ENCODE results near the gene CDK10.
"Not testable (repeated sequence)": the region's sequence is repeated elsewhere in the genome, so short reads cannot be mapped to it uniquely, and the experiment has no call there.

Gene CDK10

DNA sequence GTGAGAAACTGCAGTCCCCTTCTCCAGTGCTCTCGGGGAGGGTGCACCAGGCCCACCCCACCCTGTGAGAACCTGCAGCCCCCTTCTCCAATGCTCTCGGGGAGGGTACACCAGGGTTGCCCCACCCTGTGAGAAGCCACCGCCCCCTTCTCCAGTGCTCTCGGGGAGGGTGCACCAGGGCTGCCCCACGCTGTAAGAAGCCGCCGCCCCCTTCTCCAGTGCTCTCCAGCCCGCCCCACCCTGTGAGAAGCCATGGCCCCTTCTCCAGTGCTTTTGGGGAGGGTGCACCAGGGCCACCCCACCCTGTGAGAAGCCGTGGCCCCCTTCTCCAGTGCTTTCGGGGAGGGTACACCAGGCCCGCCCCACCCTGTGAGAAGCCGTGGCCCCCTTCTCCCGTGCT, 16.7 kb upstream of the CDK10 start:
- no peak for DNase-seq

DNA sequence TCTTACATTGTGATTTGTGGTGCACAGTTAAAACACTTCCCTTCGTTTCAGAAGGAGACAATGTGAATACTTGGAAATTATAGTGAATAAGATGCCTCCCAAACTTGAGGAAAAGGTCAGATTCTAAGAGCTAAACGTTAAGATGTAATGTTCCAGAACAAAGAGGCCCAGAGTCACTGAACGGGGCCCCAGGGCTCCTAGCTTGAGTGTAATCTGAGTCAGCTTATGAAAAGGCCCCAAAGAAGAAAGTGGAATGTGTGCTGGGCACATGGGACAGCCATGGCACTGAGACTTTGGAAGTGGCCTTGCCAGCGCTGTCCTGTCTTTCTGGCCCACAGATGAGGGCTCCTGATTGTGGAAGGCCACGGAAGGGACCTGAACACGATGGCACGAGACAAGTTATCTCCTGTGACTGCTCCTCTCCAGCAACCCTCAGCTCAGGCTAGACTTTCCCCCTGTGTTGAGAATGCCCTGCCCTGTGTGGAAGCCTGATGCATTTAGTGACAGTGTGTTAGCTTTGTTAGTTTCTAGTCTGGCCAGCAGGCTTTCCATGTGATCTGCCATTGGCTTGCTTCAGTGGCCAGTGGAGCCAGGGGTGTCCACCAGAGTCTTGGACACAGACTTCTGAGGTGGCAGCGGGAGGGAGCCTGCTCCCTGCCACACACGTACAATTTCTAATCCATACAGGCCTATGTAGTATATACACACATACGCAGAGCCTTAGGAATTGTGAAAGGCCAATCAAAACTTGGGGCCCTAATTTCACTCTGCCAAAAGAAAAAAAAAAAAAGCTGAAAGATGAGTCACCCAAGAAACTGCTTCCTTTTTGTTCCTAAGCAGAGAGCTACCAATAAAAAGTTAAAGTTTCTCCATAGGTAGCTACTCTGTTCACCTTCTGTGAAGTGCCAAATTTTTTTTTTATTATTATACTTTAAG, 15.7 kb upstream of the CDK10 start:
- DNase-seq: no peak

DNA sequence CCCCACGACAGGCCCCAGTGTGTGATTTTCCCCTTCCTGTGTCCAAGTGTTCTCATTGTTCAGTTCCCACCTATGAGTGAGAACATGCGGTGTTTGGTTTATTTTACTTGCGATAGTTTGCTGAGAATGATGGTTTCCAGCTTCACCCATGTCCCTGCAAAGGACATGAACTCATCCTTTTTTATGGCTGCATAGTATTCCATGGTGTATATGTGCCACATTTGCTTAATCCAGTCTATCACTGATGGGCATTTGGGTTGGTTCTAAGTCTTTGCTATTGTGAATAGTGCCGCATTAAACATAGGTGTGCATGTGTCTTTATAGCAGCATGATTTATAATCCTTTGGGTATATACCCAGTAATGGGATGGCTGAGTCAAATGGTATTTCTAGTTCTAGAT, 14.9 kb upstream of the CDK10 start:
- DNase-seq: not testable (repeated sequence)

DNA sequence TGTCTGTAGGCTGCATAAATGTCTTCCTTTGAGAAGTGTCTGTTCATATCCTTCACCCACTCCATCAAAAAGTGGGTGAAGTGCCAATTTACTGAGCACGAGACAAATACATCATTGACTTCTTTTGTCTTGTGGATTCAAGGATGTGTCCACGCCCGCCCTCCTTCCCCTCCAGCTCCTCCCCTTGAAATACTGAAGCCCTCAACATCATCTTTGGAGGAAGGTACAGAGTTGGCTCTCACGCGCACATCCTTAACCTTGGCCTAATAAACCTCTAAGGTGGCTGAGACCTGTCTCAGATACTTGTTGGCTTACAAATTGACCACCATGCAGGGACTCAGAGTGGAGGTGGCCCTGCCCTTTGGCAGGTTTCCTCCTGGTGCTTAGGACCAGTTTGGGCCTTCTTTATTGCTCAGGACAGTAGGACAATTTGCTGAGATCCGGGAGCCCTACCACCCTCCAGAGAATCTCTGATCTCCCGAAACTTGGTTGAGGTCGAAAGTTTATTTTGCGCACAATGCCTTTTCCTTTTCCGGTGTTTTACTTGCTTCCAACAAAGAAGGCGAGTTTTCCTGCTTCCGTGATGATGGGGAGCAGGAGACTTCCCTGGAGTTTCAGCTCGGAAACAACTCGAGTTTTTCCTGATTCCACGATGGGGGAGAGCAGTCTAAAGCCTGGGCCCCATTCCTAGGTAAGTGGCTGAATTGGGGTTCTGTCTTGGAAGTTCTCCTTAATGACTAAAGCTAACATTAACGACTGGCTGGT, 14.1 kb upstream of the CDK10 start:
- no peak for DNase-seq

DNA sequence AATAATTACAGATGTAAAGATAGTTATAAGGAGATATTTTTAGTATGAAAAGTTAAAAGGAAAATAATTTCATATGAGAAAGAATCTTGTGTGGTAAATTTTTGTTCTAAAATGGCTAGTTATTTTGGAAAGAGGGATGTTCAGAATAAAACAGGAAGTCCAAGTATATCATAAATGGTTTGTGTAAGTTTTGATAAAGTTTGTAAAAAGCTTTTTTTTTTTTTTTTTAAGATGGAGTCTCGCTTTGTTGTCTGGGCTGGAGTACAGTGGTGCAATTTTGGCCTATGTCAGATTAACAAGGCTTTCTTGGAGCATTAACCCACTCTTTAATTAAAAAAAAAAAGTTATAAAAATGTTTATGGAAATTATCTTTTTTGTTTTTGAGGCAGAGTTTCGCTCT, 8.2 kb upstream of the CDK10 start:
- DNase-seq: no peak

DNA sequence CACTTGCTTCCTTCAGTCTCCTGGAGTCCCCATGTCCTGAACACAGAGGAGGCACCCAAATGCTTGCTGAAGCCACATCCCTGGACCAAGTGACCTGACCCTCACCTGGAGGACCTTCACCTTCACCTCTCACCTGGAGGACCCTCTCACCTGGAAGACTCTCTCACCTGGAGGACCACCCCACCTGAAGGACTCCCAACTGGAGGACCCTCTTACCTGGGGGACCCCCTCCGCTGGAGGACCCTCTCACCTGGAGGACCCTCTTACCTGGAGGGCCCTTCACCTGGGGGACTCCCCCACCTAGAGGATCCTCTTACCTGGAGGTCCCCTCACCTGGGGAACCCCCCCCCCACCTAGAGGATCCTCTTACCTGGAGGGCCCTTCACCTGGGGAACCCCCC, 573 bp upstream of the CDK10 start:
- no peak for DNase-seq

DNA sequence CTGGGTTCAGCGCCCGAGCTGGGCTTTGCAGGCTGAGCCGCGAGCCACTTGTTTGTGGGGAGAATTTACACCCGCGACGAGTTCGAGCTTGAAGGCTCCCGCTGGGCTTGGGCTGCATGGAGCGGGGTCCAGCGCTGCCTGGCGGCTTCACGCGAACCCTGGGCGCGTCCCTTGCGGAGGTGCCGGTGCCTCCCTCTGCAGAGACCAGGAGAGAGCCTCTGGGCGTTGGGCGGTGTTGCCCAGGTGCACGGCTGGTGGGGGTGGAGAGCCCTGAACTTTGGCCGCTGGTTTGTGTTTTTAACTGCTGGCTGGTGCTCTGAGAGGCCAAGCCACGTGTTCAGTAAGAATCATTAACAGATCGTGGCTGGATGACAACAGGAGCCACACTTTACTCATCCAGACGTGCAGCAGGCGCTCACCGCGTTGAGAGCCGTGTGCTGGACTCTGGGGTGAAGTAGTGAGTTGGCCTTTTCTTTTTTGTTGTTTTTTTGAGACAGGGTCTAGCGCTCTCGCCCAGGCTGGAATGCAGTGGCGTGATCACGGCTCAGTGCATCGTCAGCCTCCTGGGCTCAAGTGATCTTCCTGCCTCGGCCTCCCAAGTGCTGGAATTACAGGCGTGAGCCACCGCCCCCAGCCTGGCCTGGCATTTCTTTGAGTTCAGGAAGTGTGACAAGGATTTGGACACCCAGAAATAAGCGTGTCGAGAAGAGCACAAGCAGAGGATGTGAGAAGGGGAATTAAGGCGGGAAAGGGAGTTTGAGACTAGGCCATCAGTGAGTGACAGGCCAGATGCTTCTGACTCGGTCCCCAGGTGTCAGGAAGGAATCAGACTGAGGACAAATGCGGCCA, 827 bp downstream of the CDK10 start:
- DNase-seq: no peak

DNA sequence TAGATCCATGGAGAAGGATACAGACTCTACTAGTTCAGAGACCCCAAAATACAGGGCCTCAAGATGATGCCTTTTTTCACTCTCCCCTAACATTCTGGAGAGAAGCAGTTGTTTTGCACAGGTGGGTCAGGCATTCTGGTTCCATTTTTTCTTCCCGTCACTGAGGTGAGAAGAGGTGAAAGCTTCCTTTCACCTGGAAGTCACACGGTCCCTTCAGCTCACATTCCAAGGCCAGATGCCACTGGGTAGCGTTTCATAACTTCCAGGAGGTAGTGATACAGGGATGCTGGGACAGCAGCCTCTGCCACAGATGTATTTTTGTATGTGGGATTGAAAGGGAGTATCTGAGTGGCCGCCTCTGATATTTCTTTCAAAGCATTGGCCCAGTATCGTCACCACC, 1.9 kb downstream of the CDK10 start:
- no peak for DNase-seq

DNA sequence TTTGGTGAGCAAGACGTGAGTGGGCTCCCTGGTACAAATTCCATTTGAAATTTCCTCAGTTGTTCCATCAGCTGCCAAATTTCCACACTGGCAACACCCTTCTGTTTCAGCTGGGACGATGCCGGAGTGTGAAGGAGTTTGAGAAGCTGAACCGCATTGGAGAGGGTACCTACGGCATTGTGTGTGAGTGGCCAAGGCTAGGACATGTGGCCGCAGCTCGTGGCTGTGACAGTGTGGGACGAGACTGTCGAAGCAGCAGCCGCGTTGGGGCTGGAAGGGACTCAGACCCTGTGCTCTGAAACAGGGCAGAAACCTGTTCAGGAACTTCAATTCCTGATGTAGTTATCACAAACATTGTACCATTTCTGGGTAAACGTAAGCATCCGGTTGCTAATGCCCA, 2.7 kb downstream of the CDK10 start:
- no peak for DNase-seq

DNA sequence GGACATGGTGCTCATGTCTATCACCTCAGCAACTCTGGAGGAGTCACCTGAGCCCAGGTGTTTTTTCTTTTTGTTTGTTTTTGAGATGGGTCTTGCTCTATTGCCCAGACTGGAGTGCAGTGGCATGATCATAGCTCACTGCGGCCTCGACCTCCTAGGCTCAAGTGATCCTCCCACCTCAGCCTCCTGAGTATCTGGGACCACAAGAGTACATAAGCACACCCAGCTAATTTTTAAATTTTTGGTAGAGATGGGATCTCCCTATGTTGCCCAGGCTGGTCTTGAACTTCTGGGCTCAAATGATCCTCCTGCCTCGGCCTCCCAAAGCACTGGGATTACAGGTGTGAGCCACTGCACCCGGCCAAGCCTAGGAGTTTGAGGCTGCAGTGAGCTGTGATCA, 3.1 kb downstream of the CDK10 start:
- DNase-seq: not testable (repeated sequence)

DNA sequence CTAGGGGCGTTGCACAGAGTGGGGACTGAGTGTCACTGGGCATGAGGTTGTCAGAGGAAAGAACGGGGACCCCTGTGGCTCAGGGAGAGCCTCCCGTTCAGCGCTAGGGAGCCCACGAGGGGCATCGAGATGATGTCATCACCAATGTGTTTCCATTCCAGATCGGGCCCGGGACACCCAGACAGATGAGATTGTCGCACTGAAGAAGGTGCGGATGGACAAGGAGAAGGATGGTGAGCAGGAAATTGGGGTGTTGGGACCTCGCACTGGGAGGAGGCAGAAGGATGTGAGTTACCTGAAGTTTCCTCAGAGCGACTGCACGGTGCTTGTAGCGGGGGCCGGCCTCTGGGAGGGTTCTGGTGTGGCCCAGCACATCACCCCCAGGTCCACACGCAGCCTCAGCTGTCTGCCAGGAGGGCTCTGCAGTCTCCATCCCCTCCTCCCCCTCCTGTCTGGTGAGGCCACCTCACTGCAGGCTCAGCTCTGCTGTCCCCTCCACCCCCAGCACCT, 4.0 kb downstream of the CDK10 start:
- no peak for DNase-seq

DNA sequence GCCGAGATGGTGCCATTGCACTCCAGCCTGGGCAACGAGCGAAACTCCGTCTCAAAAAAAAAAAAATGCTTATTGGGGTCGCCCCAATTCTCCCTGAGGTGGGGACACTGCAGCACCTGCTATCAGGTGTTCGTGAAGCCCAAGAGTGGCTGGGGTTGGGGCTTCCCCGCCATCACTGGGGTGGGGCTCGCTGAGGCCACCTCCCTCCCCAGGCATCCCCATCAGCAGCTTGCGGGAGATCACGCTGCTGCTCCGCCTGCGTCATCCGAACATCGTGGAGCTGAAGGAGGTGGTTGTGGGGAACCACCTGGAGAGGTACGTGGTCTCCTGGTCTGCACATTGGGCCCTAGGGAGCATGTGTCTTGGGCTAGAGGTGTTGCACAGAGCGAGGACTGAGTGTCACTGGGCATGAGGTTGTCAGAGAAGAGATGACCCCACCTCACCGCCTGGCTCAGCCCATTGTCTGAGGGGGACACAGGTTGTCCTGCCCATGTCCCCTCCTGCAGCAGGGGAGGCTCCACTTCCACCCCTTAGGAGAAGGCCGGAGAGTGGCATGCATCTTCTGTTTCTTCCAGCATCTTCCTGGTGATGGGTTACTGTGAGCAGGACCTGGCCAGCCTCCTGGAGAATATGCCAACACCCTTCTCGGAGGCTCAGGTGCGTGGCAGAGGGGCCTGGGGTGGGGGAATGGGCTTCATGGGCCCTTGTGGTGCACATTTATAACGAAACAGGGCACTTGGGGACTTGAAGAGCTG, 4.9 kb downstream of the CDK10 start:
- DNase-seq: no peak

DNA sequence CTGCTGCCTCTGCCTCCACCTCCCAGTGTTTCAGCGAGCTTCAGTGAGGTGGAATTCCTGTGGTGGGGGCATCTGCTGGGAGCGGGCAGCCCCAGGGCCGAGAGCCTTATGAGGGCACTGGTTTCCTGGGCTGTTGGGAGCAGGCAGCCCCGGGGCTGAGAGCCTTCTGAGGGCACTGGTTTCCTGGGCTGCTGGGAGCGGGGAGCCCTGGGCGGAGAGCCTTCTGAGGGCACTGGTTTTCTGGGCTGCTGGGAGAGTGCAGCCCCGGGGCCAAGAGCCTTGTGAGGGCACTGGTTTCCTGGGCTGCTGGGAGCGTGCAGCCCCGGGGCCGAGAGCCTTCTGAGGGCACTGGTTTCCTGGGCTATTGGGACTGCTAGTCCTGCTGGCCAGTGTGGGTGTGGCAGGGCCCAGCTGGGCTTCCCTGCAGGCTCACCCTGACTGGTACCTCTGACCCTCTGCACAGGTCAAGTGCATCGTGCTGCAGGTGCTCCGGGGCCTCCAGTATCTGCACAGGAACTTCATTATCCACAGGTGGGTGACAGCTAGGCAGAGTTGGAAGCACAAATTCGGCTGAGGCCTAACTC, 5.6 kb downstream of the CDK10 start:
- DNase-seq: no peak

DNA sequence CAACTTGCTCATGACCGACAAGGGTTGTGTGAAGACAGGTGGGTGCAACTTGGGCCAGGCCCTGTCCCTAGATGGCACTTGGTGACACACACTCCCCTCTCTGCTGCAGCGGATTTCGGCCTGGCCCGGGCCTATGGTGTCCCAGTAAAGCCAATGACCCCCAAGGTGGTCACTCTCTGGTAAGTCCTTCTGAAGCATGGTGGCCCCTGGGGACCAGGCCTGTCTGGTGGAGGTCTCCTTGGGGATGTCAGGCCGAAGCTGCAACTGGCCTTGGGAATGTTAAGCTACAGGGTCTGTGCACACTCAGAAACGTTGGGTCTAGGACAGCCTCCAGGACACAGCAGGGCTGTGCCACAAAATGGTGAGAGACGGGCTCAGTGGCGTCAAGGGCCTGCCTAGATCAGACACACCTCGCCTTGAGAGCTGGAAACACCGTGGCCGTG, 6.8 kb downstream of the CDK10 start:
- no peak for DNase-seq

DNA sequence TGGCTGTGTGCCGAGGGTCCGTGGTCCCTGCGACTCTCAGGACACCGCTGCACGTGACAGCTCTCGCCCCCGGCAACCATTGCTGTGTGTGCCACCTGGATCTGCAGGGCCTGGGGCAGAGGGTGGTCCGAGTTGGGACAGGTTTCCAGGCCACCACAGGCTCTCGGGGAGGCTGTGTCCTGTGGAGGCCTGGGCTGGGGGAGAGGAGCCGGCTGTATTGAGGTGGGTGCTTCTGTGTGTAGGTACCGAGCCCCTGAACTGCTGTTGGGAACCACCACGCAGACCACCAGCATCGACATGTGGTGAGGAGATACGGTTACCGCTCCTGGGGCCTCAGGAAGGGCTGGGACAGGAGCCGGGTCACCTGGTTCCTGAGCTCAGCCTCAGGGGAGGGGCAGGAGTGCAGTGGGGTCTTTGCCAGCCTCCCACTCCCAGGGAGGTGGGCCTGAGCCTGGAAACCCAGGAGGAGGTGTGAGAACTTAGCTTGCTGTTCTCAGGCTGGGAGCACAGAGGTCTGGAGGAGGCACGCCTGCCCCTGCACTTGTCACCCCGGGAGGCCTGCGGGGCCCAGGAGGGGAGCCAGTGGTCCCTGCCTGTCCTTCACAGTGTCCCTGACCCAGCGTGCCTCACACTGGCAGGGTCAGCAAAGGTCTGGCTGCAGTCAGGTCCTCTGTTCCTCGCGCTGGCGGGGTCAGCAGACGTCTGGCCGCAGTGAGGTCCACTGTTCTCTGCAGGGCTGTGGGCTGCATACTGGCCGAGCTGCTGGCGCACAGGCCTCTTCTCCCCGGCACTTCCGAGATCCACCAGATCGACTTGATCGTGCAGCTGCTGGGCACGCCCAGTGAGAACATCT, 7.7 kb downstream of the CDK10 start:
- DNase-seq: no peak

DNA sequence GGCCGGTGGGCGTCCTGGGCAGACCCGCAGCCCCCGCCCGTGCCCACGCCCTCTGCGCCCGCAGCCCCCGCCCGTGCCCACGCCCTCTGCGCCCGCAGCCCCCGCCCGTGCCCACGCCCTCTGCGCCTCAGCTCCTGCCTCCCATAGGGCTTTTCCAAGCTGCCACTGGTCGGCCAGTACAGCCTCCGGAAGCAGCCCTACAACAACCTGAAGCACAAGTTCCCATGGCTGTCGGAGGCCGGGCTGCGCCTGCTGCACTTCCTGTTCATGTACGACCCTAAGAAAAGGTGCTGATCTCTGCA, 8.2 kb downstream of the CDK10 start:
- DNase-seq: not testable (repeated sequence)

DNA sequence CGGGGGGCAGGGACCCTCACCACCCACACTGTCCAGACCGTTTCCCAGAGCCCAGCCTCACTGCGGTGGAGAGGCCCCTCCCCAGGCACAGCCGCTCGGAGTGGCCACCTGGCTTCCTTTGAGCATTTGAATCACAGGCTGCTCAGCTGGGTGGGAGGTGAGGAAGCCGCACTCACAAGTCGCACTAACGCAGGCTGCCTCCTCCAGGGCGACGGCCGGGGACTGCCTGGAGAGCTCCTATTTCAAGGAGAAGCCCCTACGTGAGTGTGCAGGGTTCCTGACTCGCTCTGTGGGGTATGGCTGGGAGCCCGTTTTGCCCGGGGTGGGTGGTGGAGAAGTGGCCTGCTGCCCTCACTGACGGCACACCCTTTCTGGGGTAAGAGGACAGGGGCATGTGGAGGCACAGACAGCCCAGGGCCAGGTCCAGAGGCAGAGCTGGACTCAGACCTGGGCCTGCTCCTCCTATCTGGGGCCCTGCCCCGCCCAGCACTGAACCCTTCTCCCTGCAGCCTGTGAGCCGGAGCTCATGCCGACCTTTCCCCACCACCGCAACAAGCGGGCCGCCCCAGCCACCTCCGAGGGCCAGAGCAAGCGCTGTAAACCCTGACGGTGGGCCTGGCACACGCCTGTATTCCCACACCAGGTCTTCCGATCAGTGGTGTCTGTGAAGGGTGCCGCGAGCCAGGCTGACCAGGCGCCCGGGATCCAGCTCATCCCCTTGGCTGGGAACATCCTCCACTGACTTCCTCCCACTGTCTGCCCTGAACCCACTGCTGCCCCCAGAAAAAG, 8.8 kb downstream of the CDK10 start:
- no peak for DNase-seq

DNA sequence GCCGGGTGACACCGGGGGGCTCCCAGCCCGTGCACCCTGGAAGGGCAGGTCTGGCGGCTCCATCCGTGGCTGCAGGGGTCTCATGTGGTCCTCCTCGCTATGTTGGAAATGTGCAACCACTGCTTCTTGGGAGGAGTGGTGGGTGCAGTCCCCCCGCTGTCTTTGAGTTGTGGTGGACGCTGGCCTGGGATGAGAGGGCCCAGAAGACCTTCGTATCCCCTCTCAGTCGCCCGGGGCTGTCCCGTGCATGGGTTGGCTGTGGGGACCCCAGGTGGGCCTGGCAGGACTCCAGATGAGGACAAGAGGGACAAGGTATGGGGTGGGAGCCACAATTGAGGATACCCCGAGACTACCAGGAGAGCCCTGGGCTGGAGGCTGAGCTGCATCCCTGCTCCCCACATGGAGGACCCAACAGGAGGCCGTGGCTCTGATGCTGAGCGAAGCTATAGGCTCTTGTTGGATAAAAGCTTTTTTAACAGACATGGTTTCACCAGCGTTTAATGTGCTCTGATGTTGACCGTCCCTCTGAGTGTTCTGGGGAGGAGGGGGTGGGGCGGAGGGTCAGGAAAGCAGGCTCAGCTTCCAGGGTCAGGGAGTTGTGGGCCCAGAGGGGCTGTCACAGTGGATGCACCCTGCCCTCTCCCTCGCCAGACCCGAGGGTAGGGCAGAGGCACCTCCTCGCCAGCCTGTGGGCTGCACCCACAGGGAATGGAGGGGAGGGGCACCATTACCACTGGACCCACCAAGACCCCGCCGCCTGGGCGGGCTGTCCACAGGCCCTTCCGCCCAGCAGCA, 9.6 kb downstream of the CDK10 start:
- DNase-seq: no peak

DNA sequence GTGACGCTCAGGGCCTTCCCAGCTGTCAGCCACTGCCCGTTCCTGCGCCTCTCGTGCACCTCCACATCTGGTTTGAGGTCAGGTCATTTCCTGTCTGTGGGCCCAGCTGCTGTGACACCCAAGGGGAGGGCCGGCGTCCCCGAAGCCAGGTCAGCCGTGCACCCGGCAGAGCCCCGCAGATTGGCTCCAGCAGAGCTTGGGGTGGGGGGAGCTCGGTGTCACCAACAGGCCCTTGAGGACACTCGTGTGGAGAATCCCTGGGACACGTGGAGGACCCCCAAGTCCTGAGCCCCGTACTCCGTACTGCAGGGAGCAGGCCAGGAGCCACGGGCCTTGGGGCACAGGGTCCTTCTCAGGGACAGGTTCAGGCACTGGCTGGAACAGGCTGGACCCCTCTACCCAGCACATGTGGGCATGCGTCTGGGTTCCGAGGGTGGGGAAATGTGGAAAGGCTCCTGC, 10.2 kb downstream of the CDK10 start:
- no peak for DNase-seq

Data from NCI-H748 treated with DMSO at 0.1 percent for 48 hours (cell line).